SU-DHL-6 (cell line): Measurements from ENCODE around the gene BORCS8.

Experiments used
- H2AFZ ChIP-seq: fragments of 200-600 bp; sonication (generic); 2 replicates; pipeline ENCODE4 v1.6.1; 2014; ENCODE audit warnings: low read depth, mild to moderate bottlenecking, moderate library complexity, mixed read lengths, antibody characterized with exemption, low read length; ENCODE audit not compliant: severe bottlenecking
- H3F3A ChIP-seq: fragments of 200-600 bp; shearing (Covaris generic); 2 replicates; pipeline ENCODE4 v1.6.0; 2016; ENCODE audit warnings: antibody characterized with exemption, mild to moderate bottlenecking; ENCODE audit not compliant: insufficient read depth
- H3K27ac ChIP-seq: fragments of 200-600 bp; sonication (generic); 2 replicates; pipeline ENCODE4 v1.5.1; 2016; ENCODE audit warnings: low read depth, mild to moderate bottlenecking, low read length, moderate library complexity, mixed read lengths
- H3K27me3 ChIP-seq: fragments of 200-600 bp; sonication (generic), shearing (Covaris generic); 2 replicates; pipeline ENCODE4 v1.6.0; 2014; ENCODE audit warnings: mild to moderate bottlenecking, low read length
- H3K36me3 ChIP-seq: fragments of 200-600 bp; sonication (generic); 2 replicates; pipeline ENCODE4 v1.6.1; 2014; ENCODE audit warnings: mild to moderate bottlenecking, low read length, mixed read lengths
- H3K4me2 ChIP-seq: fragments of 300-600, 200-600 bp; shearing (Covaris generic), sonication (generic); 2 replicates; pipeline ENCODE4 v1.6.0; 2014; ENCODE audit warnings: low read length, low read depth, mild to moderate bottlenecking; ENCODE audit not compliant: poor library complexity, severe bottlenecking
- H3K4me3 ChIP-seq: fragments of 200-600 bp; sonication (generic); 2 replicates; pipeline ENCODE4 v1.5.1; 2014; ENCODE audit warnings: antibody characterized with exemption, low read length, mild to moderate bottlenecking, mixed read lengths; ENCODE audit not compliant: insufficient read depth, poor library complexity, severe bottlenecking
- H3K79me2 ChIP-seq: fragments of 200-600 bp; sonication (generic); 2 replicates; pipeline ENCODE4 v1.6.1; 2014; ENCODE audit warnings: mild to moderate bottlenecking, low read length, moderate library complexity; ENCODE audit not compliant: insufficient read depth
- H3K9ac ChIP-seq: fragments of 200-600 bp; sonication (generic); 2 replicates; pipeline ENCODE4 v1.7.0; 2014; ENCODE audit warnings: mild to moderate bottlenecking, low read length
- H3K9me2 ChIP-seq: fragments of 200-600 bp; sonication (generic); replicated peaks from 2 replicates; pipeline ENCODE4 v1.6.1; 2014; ENCODE audit warnings: low read length; ENCODE audit not compliant: insufficient read depth
- H3K9me3 ChIP-seq: fragments of 200-600 bp; sonication (generic); 2 replicates; pipeline ENCODE4 v1.6.1; 2014; ENCODE audit warnings: low read length, mixed read lengths; ENCODE audit not compliant: insufficient read depth
- H4K20me1 ChIP-seq: fragments of 200-600 bp; sonication (generic); 2 replicates; pipeline ENCODE4 v1.6.1; 2014; ENCODE audit warnings: low read depth, mild to moderate bottlenecking, antibody characterized with exemption, low read length, moderate library complexity, mixed read lengths
- EZH2phosphoT487 ChIP-seq: fragments of 200-600 bp; sonication (generic), shearing (Covaris generic); conservative IDR thresholded peaks from 2 replicates; pipeline ENCODE4 v1.6.1; 2018; ENCODE audit warnings: mild to moderate bottlenecking, antibody characterized with exemption, low read length, moderate library complexity, mixed read lengths
- TF ChIP-seq, protein P1 (sequence below): fragments of 200-600 bp; sonication (generic); IDR thresholded peaks from one replicate; pipeline ENCODE4 v1.5.1; 2017; ENCODE audit warnings: antibody characterized with exemption, mild to moderate bottlenecking, low read length, moderate library complexity; ENCODE audit not compliant: insufficient read depth, poor library complexity, severe bottlenecking

Gene BORCS8

GRCh38 chr19:19205416-19206410 is 13.8 kb upstream of the BORCS8 start:
- Histone ChIP-seq H3K27ac (no peak overlapping the region), H2AFZ (no peak overlapping the region), H3K36me3 (no peaks in the 10 kb centered on the region), H4K20me1 (no peaks in the 10 kb centered on the region), H3F3A (no peaks in the 10 kb centered on the region), H3K9ac (no peak overlapping the region), H3K27me3 (no peaks in the 10 kb centered on the region), H3K79me2 (peaks cover 12% of the 10 kb centered on the region), H3K9me2 (no peaks in the 10 kb centered on the region), H3K4me3 (no peak overlapping the region), H3K9me3 (no peaks in the 10 kb centered on the region), H3K4me2 (no peak overlapping the region)
- TF ChIP-seq EZH2phosphoT487 = no peak
- TF ChIP-seq, protein P1, sequence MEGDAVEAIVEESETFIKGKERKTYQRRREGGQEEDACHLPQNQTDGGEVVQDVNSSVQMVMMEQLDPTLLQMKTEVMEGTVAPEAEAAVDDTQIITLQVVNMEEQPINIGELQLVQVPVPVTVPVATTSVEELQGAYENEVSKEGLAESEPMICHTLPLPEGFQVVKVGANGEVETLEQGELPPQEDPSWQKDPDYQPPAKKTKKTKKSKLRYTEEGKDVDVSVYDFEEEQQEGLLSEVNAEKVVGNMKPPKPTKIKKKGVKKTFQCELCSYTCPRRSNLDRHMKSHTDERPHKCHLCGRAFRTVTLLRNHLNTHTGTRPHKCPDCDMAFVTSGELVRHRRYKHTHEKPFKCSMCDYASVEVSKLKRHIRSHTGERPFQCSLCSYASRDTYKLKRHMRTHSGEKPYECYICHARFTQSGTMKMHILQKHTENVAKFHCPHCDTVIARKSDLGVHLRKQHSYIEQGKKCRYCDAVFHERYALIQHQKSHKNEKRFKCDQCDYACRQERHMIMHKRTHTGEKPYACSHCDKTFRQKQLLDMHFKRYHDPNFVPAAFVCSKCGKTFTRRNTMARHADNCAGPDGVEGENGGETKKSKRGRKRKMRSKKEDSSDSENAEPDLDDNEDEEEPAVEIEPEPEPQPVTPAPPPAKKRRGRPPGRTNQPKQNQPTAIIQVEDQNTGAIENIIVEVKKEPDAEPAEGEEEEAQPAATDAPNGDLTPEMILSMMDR = no peak

DNA sequence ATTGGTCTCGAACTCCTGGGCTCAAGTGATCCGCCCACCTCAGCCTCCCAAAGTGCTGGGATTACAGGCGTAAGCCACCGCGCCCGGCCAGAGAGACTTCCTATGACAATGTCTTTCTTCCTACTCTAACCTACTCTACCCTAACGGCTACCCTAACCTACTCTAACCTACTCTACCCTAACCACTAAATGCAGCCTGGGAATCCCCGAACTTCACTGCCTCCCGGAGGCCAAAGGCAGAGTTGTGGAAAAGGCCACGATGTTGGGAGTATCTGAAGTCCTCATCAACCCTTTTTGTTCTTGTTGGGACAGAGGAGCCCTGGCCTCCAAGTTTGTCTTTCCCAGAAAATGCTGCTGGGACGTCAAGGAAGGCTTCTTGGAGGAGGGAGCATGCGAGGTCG is 12.2 kb upstream of the BORCS8 start:
- no peak overlapping the region for H3K4me2 ChIP-seq

DNA sequence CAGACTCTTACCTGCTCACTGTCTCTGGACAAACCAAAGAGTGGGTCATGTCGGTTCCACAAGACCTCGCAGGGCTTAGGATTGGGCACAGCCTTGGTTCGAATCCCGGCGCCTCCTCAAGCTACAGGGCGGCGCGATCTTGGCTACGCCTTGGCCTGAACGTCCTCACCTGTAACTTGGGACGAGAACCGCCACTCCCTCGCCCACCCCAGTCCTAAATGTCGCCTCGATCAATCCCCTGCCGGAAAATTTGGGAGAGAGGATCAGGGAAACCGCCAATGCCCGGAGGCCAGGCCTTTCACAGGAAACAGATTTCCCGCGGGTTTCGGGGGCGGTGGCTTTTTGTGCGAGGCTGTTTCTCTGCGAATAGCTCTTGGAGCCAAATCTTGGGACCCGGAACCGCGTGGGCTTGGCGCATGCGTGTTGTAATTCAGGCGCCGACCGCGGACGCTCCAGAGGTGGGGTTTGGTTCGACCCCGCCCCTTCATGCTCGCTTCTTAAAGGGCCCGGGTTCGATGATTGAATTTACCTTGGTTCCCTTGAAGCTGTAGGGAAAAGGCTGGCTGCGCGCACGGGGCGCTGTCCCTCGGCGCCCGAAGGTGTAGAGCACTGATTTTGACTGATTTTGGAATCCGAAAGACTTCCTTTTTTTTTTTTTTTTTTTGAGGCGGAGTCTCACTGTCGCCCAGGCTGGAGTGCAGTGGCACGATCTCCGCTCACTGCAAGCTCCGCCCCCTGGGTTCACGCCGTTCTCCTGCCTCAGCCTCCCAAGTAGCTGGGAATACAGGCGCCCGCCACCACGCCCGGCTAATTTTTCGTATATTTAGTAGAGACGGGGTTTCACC is 11.3 kb upstream of the BORCS8 start, which contains the start of gene NR2C2AP:
Gene NR2C2AP, minus strand, starts transcription at position 403 of the 845 bp plus-strand sequence. Its CDS starts 354 bp downstream, at position 49.
- Histone ChIP-seq H3K36me3 (no peaks in the 10 kb centered on the region), H3K9me2 (no peaks in the 10 kb centered on the region), H3K4me2 (peak within 1 kb of the TSS; percentile 80), H4K20me1 (no peaks in the 10 kb centered on the region), H3K4me3 (peak within 1 kb of the TSS; percentile 83), H3F3A (no peaks in the 10 kb centered on the region), H2AFZ (peak within 1 kb of the TSS; percentile 32), H3K79me2 (peaks cover 12% of the 10 kb centered on the region), H3K27me3 (no peaks in the 10 kb centered on the region), H3K9ac (peak within 1 kb of the TSS; percentile 74), H3K9me3 (no peaks in the 10 kb centered on the region), H3K27ac (peak within 1 kb of the TSS; percentile 46)
- TF ChIP-seq EZH2phosphoT487 = no peak
- TF ChIP-seq, protein P1 = no peak

More for the DNA sequence above, 12.2 kb upstream of the BORCS8 start:
- Histone ChIP-seq H3K4me3 (no peak overlapping the region), H3K36me3 (no peaks in the 10 kb centered on the region), H4K20me1 (no peaks in the 10 kb centered on the region), H3K9me2 (no peaks in the 10 kb centered on the region), H3K27me3 (no peaks in the 10 kb centered on the region), H3F3A (no peaks in the 10 kb centered on the region), H3K27ac (no peak overlapping the region), H3K9ac (no peak overlapping the region), H3K79me2 (peaks cover 12% of the 10 kb centered on the region), H3K9me3 (no peaks in the 10 kb centered on the region), H2AFZ (no peak overlapping the region)
- TF ChIP-seq, protein P1 = no peak
- no peak for TF ChIP-seq EZH2phosphoT487
